GM12878 (cell line): Measurements from ENCODE around the gene FOXP1. TPM values are rescaled to one million over a fixed set of nuclear protein-coding genes. Genes with fewer than 3 reads are reported as not detected.

Experiments used
- ATAC-seq: fragments of 200-7000 bp; cut with Tn5 transposase; 3 replicates; pipeline ENCODE4 v1.9.1; 2020; ENCODE audit warnings: mild to moderate bottlenecking, moderate library complexity
- BruUV-seq: library from RNA; stranded (reverse); fragments of 400-500 nt; replicated peaks from 2 replicates; lab custom pipeline; 2021; lab: Mats Ljungman, UMichigan
- CTCF ChIA-PET: fragments of 300-600 bp; sonication (Branson Sonifier 250); formaldehyde crosslinking; extraction: SDS; loops from one replicate; lab custom pipeline; 2021; ENCODE audit warnings: inconsistent platforms; lab: Yijun Ruan, JAX
- POLR2A ChIA-PET: fragments of 350-600 bp; formaldehyde crosslinking; extraction: SDS; loops from one replicate; lab custom pipeline; 2021; ENCODE audit warnings: inconsistent platforms; lab: Charles Lee
- RAD21 ChIA-PET: fragments of 300-600 bp; sonication (Branson Sonifier 250); formaldehyde crosslinking; loops from one replicate; lab custom pipeline; 2023; ENCODE audit warnings: antibody characterized with exemption; ENCODE audit not compliant: unreplicated experiment; lab: Charles Lee
- SMC1A ChIA-PET: fragments of 300-600 bp; sonication (Branson Sonifier 250); formaldehyde crosslinking; loops from one replicate; lab custom pipeline; 2023; ENCODE audit not compliant: unreplicated experiment, uncharacterized antibody; lab: Charles Lee
- DNase-seq: peaks from one replicate; pipeline ENCODE4 v3.0.0-alpha.2; 2011; ENCODE audit warnings: low read depth, low spot score
- FAIRE-seq: peaks from 3 replicates; lab custom pipeline; 2011; peaks lifted over from hg19 to GRCh38; lab: Jason Lieb, UNC
- H2AFZ ChIP-seq: 2 replicates; pipeline ENCODE4 v1.6.0; 2011; ENCODE audit warnings: low read depth, low read length, control low read depth; ENCODE audit not compliant: control insufficient read depth
- H3K27ac ChIP-seq: 2 replicates; pipeline ENCODE4 v1.5.1; 2011; ENCODE audit warnings: control low read depth; ENCODE audit not compliant: control insufficient read depth, insufficient read depth
- H3K27me3 ChIP-seq, 2 experiments: replicated peaks in 1 of 2; 2 replicates each; pipeline versions ENCODE4 v1.6.0 to v1.6.1; 2011; ENCODE audit warnings: low read length in 1 of 2; ENCODE audit not compliant: control insufficient read depth in 2 of 2, insufficient read depth in 2 of 2
- H3K36me3 ChIP-seq, 2 experiments: 2 replicates each; pipeline ENCODE4 v1.5.1; 2011; ENCODE audit warnings: low read length in 1 of 2; ENCODE audit not compliant: control insufficient read depth in 2 of 2, insufficient read depth in 2 of 2
- H3K4me1 ChIP-seq: 2 replicates; pipeline ENCODE4 v1.6.1; 2011; ENCODE audit warnings: mild to moderate bottlenecking, low read length, moderate library complexity, mixed read lengths; ENCODE audit not compliant: control insufficient read depth, insufficient read depth
- H3K4me2 ChIP-seq: 2 replicates; pipeline ENCODE4 v1.6.0; 2011; ENCODE audit warnings: control low read depth; ENCODE audit not compliant: control insufficient read depth, insufficient read depth
- H3K4me3 ChIP-seq: fragments of 200-600 bp; sonication (generic); 2 replicates; pipeline ENCODE4 v1.5.1; 2016
- H3K79me2 ChIP-seq: 2 replicates; pipeline ENCODE4 v1.6.0; 2011; ENCODE audit warnings: low read length; ENCODE audit not compliant: control insufficient read depth, insufficient read depth
- H3K9ac ChIP-seq: 2 replicates; pipeline ENCODE4 v1.8.0; 2011; ENCODE audit warnings: low read length, control low read depth, mixed read lengths; ENCODE audit not compliant: control insufficient read depth, insufficient read depth
- H3K9me3 ChIP-seq: replicated peaks from 3 replicates; pipeline ENCODE4 v1.5.1; 2011; ENCODE audit warnings: mild to moderate bottlenecking, low read length; ENCODE audit not compliant: control insufficient read depth, insufficient read depth
- H4K20me1 ChIP-seq: 2 replicates; pipeline ENCODE4 v1.6.0; 2011; ENCODE audit not compliant: control insufficient read depth, insufficient read depth
- EZH2 ChIP-seq: IDR thresholded peaks from 2 replicates; pipeline ENCODE4 v1.6.1; 2012; ENCODE audit warnings: low read depth, mild to moderate bottlenecking, control low read depth, inconsistent platforms, low read length, borderline replicate concordance; ENCODE audit not compliant: control insufficient read depth
- IRF4 ChIP-seq: IDR thresholded peaks from 2 replicates; pipeline ENCODE4 v1.6.1; 2011; ENCODE audit warnings: low read depth, low read length
- TCF3 ChIP-seq: IDR thresholded peaks from 2 replicates; pipeline ENCODE4 v1.6.1; 2012; ENCODE audit warnings: low read depth, mild to moderate bottlenecking, low read length, borderline replicate concordance; ENCODE audit not compliant: insufficient read depth
- WGBS: methylation state at CpG from one replicate; pipeline ENCODE4 v1.1.6; 2016; ENCODE audit warnings: low lambda C conversion rate; ENCODE audit not compliant: insufficient replicate concordance, insufficient coverage; ENCODE audit errors: missing lambda C conversion rate; 5-methylcytosine and 5-hydroxymethylcytosine counted together
- in situ Hi-C: fragments of 300-500 bp; cut with MboI; formaldehyde crosslinking; loops from 9 replicates; pipeline ENCODE4 v1.14.3; 2018; ENCODE audit warnings: mixed read lengths
- intact Hi-C: fragments of 100-400 bp; cut with micrococcal nuclease; formaldehyde crosslinking; loops from one replicate; pipeline ENCODE4 v1.14.2; 2022; ENCODE audit not compliant: unreplicated experiment
- polyA plus RNA-seq, 11 experiments: library from polyadenylated mRNA; depleted of rRNA in 4 of 11; unstranded in 6 of 11; stranded (reverse) in 5 of 11; fragments of >200 nt; fragmentation: Nextera tagmentation in 4 of 11; fragmentation: Illumina TruSeq in 1 of 11; extraction: Ambion mirVana in 4 of 11; extraction: Trizol in 1 of 11; gene quantifications; 1 replicate in 1 of 11; 2 replicates in 10 of 11; pipeline versions ENCODE4 v1.2.1 to v1.2.3, GENCODE V29; 2011 to 2016; ENCODE audit warnings: inconsistent platforms in 2 of 11, missing spikeins in 2 of 11, low read depth in 1 of 11
- total RNA-seq, 4 experiments: library from RNA; depleted of rRNA in 3 of 4; stranded (reverse); fragments of >200 nt in 3 of 4; fragmentation: Illumina TruSeq in 1 of 4; extraction: Trizol in 1 of 4; gene quantifications; 2 replicates each; pipeline versions ENCODE4 v1.2.1 to v1.2.3, GENCODE V29; 2013 to 2021
- TF ChIP-seq, protein P1 (sequence below): fragments of 450-650 bp; IDR thresholded peaks from 2 replicates; pipeline ENCODE4 v1.6.1; 2014; ENCODE audit warnings: mild to moderate bottlenecking
- TF ChIP-seq, protein P2 (sequence below): fragments of 150-350 bp; IDR thresholded peaks from 2 replicates; pipeline ENCODE4 v1.6.1; 2014; ENCODE audit warnings: mild to moderate bottlenecking, low read depth, low read length
- TF ChIP-seq, protein P3 (sequence below): fragments of 450-650 bp; IDR thresholded peaks from 2 replicates; pipeline ENCODE4 v1.6.1; 2017; ENCODE audit warnings: mild to moderate bottlenecking, moderate library complexity

FOXP1 gene
- total and polyA plus RNA-seq, 10 of the 15 experiments (the other 5 are each of a cell fraction or from before 2014, with no cell fraction given), result 0.05 to 1.6 (median 0.20) TPM; not detected in 1

DNA sequence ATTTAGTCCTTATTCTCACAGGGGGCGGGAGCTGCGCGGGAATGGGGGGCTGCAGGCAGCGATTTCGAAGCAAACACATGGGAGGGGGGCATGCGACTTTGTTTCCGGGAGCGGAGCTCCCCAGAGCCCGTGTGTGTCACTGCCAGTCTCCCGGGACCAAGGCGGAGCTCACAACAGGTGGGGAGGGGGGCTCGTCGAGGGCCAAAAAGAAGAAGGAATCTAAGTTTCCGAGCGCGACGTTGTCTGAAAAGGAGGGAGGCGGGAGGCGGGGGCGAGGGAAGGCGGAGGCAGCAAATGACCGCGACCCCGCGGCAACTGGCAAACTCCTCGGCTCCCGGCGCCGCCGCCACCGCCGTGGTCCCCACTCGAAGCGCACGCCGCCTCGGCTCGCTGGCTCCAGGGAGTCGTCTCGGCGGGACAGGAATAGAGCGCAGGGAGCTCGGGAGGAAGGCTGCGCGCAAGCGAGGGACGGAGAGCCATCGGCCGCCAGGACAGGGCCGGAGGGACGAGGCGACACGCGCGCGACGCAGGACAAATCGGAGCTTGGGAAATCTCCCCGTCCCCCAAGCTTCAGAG lies 1.4 kb downstream of the FOXP1 start:
- ChIA-PET SMC1A (no interaction called here), RAD21 (no interaction called here), CTCF (no interaction called here), POLR2A (no interaction called here)
- Histone ChIP-seq H3K27me3 (peaks cover 12 to 29% of the 10 kb centered on the region in 2 experiments), H3K9me3 (no peaks in the 10 kb centered on the region), H2AFZ (0 out of 2 replicates have a peak overlapping the region, but pooled peaks have one; percentile 11), H3K79me2 (no peaks in the 10 kb centered on the region), H3K4me1 (peaks cover 9% of the 10 kb centered on the region), H3K4me3 (peak overlapping the region; percentile 26; the same call in 1 of the 2 replicates), H3K4me2 (peak overlapping the region; percentile 84), H4K20me1 (no peaks in the 10 kb centered on the region), H3K9ac (no peak overlapping the region), H3K36me3 (no peaks in the 10 kb centered on the region), H3K27ac (no peak overlapping the region)
- 5% methylated on average over 46 of the region's 59 CpGs for WGBS
- no TSS peak for BruUV-seq
- intact Hi-C loops, result loop anchor here (10.0 kb wide), 1 partner anchor 447 kb away; no protein-coding TSS in a partner anchor
- in situ Hi-C loops, result no loop called here
- TF ChIP-seq, protein P1, sequence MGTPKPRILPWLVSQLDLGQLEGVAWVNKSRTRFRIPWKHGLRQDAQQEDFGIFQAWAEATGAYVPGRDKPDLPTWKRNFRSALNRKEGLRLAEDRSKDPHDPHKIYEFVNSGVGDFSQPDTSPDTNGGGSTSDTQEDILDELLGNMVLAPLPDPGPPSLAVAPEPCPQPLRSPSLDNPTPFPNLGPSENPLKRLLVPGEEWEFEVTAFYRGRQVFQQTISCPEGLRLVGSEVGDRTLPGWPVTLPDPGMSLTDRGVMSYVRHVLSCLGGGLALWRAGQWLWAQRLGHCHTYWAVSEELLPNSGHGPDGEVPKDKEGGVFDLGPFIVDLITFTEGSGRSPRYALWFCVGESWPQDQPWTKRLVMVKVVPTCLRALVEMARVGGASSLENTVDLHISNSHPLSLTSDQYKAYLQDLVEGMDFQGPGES, result no peak
- TF ChIP-seq, protein P2, sequence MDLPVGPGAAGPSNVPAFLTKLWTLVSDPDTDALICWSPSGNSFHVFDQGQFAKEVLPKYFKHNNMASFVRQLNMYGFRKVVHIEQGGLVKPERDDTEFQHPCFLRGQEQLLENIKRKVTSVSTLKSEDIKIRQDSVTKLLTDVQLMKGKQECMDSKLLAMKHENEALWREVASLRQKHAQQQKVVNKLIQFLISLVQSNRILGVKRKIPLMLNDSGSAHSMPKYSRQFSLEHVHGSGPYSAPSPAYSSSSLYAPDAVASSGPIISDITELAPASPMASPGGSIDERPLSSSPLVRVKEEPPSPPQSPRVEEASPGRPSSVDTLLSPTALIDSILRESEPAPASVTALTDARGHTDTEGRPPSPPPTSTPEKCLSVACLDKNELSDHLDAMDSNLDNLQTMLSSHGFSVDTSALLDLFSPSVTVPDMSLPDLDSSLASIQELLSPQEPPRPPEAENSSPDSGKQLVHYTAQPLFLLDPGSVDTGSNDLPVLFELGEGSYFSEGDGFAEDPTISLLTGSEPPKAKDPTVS, result no peak
- TF ChIP-seq TCF3, result no peak
- TF ChIP-seq, protein P3, sequence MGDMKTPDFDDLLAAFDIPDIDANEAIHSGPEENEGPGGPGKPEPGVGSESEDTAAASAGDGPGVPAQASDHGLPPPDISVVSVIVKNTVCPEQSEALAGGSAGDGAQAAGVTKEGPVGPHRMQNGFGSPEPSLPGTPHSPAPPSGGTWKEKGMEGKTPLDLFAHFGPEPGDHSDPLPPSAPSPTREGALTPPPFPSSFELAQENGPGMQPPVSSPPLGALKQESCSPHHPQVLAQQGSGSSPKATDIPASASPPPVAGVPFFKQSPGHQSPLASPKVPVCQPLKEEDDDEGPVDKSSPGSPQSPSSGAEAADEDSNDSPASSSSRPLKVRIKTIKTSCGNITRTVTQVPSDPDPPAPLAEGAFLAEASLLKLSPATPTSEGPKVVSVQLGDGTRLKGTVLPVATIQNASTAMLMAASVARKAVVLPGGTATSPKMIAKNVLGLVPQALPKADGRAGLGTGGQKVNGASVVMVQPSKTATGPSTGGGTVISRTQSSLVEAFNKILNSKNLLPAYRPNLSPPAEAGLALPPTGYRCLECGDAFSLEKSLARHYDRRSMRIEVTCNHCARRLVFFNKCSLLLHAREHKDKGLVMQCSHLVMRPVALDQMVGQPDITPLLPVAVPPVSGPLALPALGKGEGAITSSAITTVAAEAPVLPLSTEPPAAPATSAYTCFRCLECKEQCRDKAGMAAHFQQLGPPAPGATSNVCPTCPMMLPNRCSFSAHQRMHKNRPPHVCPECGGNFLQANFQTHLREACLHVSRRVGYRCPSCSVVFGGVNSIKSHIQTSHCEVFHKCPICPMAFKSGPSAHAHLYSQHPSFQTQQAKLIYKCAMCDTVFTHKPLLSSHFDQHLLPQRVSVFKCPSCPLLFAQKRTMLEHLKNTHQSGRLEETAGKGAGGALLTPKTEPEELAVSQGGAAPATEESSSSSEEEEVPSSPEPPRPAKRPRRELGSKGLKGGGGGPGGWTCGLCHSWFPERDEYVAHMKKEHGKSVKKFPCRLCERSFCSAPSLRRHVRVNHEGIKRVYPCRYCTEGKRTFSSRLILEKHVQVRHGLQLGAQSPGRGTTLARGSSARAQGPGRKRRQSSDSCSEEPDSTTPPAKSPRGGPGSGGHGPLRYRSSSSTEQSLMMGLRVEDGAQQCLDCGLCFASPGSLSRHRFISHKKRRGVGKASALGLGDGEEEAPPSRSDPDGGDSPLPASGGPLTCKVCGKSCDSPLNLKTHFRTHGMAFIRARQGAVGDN, result no peak
- TF ChIP-seq IRF4, result no peak
- TF ChIP-seq EZH2, result 0 out of 2 replicates have a peak, but pooled peaks have one; percentile 23
- no peak for ATAC-seq
- FAIRE-seq, result no peak
- no peak for DNase-seq
